PC-9 (cell line): ENCODE measurements around the gene IFI44L. TPM values are rescaled to one million over a fixed set of nuclear protein-coding genes. Genes with fewer than 3 reads are reported as not detected.

Source experiments
- BruUV-seq: library from RNA; stranded (reverse); fragments of 400-500 nt; replicated peaks from 2 replicates; lab custom pipeline; 2021; lab: Mats Ljungman, UMichigan
- CTCF ChIA-PET: fragments of 300-600 bp; sonication (Branson Sonifier 250); formaldehyde crosslinking; loops from one replicate; lab custom pipeline; 2022; ENCODE audit warnings: antibody characterized with exemption; lab: Charles Lee
- POLR2A ChIA-PET: fragments of 300-600 bp; sonication (Branson Sonifier 250); formaldehyde crosslinking; loops from one replicate; lab custom pipeline; 2022; ENCODE audit warnings: antibody characterized with exemption; ENCODE audit not compliant: unreplicated experiment; lab: Charles Lee
- DNase-seq, 2 experiments: peaks; one replicate each; pipeline versions ENCODE4 v3.0.0 to v3.0.0-alpha.2; 2015 to 2022; ENCODE audit warnings: mixed read lengths in 1 of 2
- H2AFZ ChIP-seq: fragments of 200-600 bp; sonication (generic); 2 replicates; pipeline ENCODE4 v1.8.1; 2017; ENCODE audit warnings: antibody characterized with exemption
- H3F3A ChIP-seq: fragments of 200-600 bp; sonication (generic); 2 replicates; pipeline ENCODE4 v1.8.1; 2017; ENCODE audit warnings: antibody characterized with exemption, mild to moderate bottlenecking, low read depth; ENCODE audit not compliant: insufficient read depth
- H3K27ac ChIP-seq: fragments of 200-600 bp; sonication (generic); 2 replicates; pipeline ENCODE4 v1.6.1; 2016; ENCODE audit warnings: mixed run types
- H3K27me3 ChIP-seq: fragments of 200-600 bp; sonication (generic); 2 replicates; pipeline ENCODE4 v1.6.1; 2016; ENCODE audit warnings: low read depth, mixed run types; ENCODE audit not compliant: insufficient read depth
- H3K36me3 ChIP-seq: fragments of 200-600 bp; sonication (generic); 2 replicates; pipeline ENCODE4 v1.6.1; 2016; ENCODE audit warnings: low read depth, mixed run types
- H3K4me1 ChIP-seq: fragments of 200-600 bp; sonication (generic); replicated peaks from 2 replicates; pipeline ENCODE4 v1.6.1; 2016; ENCODE audit warnings: mixed run types; ENCODE audit not compliant: insufficient read depth
- H3K4me2 ChIP-seq: fragments of 200-600 bp; sonication (generic); 2 replicates; pipeline ENCODE4 v1.6.1; 2017; ENCODE audit warnings: mixed run types
- H3K4me3 ChIP-seq: fragments of 200-600 bp; sonication (generic); 2 replicates; pipeline ENCODE4 v1.6.1; 2016; ENCODE audit warnings: mixed run types
- H3K79me2 ChIP-seq: fragments of 200-600 bp; sonication (generic); 2 replicates; pipeline ENCODE4 v1.6.1; 2017; ENCODE audit warnings: low read depth, mixed run types
- H3K9me2 ChIP-seq: fragments of 200-600 bp; sonication (generic); 2 replicates; pipeline ENCODE4 v1.8.1; 2017; ENCODE audit warnings: mild to moderate bottlenecking; ENCODE audit not compliant: insufficient read depth
- H3K9me3 ChIP-seq: fragments of 200-600 bp; sonication (generic); 2 replicates; pipeline ENCODE4 v1.8.1; 2016; ENCODE audit warnings: low read depth; ENCODE audit not compliant: insufficient read depth
- H4K20me1 ChIP-seq: fragments of 200-600 bp; sonication (generic); 2 replicates; pipeline ENCODE4 v1.8.1; 2017; ENCODE audit not compliant: insufficient read depth
- EZH2 ChIP-seq: fragments of 200-600 bp; sonication (generic); IDR thresholded peaks from 2 replicates; pipeline ENCODE4 v1.8.0; 2017; ENCODE audit warnings: antibody characterized with exemption, low read depth
- intact Hi-C: fragments of 100-400 bp; cut with micrococcal nuclease; formaldehyde crosslinking; loops from one replicate; pipeline ENCODE4 v1.10.0; 2022; ENCODE audit not compliant: unreplicated experiment
- total RNA-seq: library from RNA; stranded (reverse); gene quantifications from 2 replicates; pipeline ENCODE4 v1.2.3, GENCODE V29; 2021
- TF ChIP-seq, protein P1 (sequence below): fragments of 200-600 bp; sonication (generic); conservative IDR thresholded peaks from 2 replicates; pipeline ENCODE4 v1.6.1; 2017; ENCODE audit warnings: mixed run types, antibody characterized with exemption, mild to moderate bottlenecking, moderate library complexity

The IFI44L gene
- total RNA-seq, 1 experiment from 2014 or later = 0.70 TPM

DNA sequence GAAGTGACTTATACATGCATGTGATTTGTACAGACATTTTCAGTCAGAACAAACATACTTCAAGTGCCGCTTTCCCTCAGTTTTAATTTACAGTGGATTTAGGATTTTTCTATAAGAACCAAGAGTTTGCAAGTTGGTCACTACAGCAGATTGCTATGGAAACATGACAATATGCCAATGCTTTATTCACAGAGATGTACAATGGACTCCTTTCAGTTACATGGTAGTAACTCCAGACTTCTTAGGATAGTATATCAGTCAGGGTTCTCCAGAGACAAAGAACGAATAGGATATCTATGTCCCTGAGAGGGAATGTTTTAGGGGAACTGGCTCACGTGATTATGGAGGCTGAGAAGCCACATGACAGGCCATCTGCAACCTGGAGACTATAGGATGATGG is 56.7 kb downstream of the IFI44L start:
- H4K20me1 ChIP-seq = no peaks in the 10 kb centered on the region
- no peak overlapping the region for H3K4me2 ChIP-seq
- H3K4me3 ChIP-seq = no peak overlapping the region
- H2AFZ ChIP-seq = no peak overlapping the region
- POLR2A ChIA-PET = no interaction called here
- H3K27ac ChIP-seq = no peak overlapping the region
- BruUV-seq = no TSS peak
- TF ChIP-seq EZH2 = no peak
- TF ChIP-seq, protein P1, sequence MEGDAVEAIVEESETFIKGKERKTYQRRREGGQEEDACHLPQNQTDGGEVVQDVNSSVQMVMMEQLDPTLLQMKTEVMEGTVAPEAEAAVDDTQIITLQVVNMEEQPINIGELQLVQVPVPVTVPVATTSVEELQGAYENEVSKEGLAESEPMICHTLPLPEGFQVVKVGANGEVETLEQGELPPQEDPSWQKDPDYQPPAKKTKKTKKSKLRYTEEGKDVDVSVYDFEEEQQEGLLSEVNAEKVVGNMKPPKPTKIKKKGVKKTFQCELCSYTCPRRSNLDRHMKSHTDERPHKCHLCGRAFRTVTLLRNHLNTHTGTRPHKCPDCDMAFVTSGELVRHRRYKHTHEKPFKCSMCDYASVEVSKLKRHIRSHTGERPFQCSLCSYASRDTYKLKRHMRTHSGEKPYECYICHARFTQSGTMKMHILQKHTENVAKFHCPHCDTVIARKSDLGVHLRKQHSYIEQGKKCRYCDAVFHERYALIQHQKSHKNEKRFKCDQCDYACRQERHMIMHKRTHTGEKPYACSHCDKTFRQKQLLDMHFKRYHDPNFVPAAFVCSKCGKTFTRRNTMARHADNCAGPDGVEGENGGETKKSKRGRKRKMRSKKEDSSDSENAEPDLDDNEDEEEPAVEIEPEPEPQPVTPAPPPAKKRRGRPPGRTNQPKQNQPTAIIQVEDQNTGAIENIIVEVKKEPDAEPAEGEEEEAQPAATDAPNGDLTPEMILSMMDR = no peak
- no peaks in the 10 kb centered on the region for H3K4me1 ChIP-seq
- H3K79me2 ChIP-seq = no peaks in the 10 kb centered on the region
- H3K36me3 ChIP-seq = no peaks in the 10 kb centered on the region
- no peaks in the 10 kb centered on the region for H3F3A ChIP-seq
- CTCF ChIA-PET = no interaction called here
- intact Hi-C loops = loop anchor here (1.0 to 2.0 kb wide), 3 partner anchors 60 to 546 kb away; no protein-coding TSS in a partner anchor
- no peaks in the 10 kb centered on the region for H3K9me2 ChIP-seq
- no peaks in the 10 kb centered on the region for H3K9me3 ChIP-seq
- H3K27me3 ChIP-seq = no peaks in the 10 kb centered on the region
- DNase-seq = no peak

DNA sequence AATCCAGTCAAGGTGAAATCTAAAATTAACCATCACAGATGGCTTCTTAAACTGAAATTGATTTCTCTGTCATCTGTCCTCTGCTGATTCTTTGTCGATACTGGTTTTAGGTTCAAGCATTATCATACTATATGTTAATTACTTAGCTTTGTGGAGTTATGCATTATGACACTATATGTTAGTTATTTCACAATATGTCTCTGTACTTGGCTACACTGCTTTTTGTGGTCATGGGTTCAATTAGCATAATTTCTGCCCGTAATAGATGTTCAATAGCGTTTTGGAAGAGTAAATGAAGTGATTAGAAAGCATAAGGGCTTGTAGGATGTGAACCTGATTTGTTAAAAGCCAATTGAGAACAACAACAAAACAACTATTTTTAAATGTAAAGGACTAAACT is 57.5 kb downstream of the IFI44L start:
- intact Hi-C loops = loop anchor here (2.0 kb wide), 1 partner anchor 547 kb away; no protein-coding TSS in a partner anchor
- H3K27me3 ChIP-seq = no peaks in the 10 kb centered on the region
- no peaks in the 10 kb centered on the region for H3F3A ChIP-seq
- no peaks in the 10 kb centered on the region for H3K36me3 ChIP-seq
- BruUV-seq = no TSS peak
- no peak for DNase-seq
- H3K4me1 ChIP-seq = no peaks in the 10 kb centered on the region
- H3K4me2 ChIP-seq = no peak overlapping the region
- no peak overlapping the region for H3K4me3 ChIP-seq
- H3K27ac ChIP-seq = no peak overlapping the region
- ChIA-PET CTCF (no interaction called here), POLR2A (no interaction called here)
- H3K79me2 ChIP-seq = no peaks in the 10 kb centered on the region
- no peak overlapping the region for H2AFZ ChIP-seq
- H4K20me1 ChIP-seq = no peaks in the 10 kb centered on the region
- H3K9me3 ChIP-seq = no peaks in the 10 kb centered on the region
- no peaks in the 10 kb centered on the region for H3K9me2 ChIP-seq
- no peak for TF ChIP-seq EZH2
- TF ChIP-seq, protein P1 = no peak

DNA sequence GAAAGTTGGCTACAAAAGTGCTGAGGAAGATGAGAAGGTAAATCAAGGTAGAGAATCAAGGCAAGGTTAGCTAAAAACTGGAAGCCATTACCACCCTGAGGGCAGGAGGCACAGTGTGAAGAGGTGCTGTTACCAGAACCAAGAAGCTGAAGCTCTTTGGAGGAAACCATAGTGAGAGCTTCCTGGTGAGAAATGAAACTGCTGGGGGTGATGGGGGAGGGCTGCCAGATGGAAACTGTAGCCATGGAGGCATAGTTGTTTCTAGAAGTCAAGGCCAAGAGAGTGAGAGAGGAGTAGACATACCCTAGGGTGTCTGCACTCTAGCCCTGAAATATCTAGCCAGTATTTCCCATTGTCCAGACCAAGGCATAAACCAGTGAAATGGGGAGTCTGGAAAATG is 58.1 kb downstream of the IFI44L start:
- no peak overlapping the region for H2AFZ ChIP-seq
- H3K79me2 ChIP-seq = no peaks in the 10 kb centered on the region
- intact Hi-C loops = no loop called here
- no peak overlapping the region for H3K4me2 ChIP-seq
- H3F3A ChIP-seq = no peaks in the 10 kb centered on the region
- no peaks in the 10 kb centered on the region for H3K9me3 ChIP-seq
- no peaks in the 10 kb centered on the region for H3K27me3 ChIP-seq
- CTCF ChIA-PET = no interaction called here
- no peaks in the 10 kb centered on the region for H3K9me2 ChIP-seq
- 0 out of 2 replicates have a peak, but pooled peaks cover 3% of the 10 kb centered on the region for H3K4me1 ChIP-seq
- no peaks in the 10 kb centered on the region for H4K20me1 ChIP-seq
- H3K4me3 ChIP-seq = no peak overlapping the region
- TF ChIP-seq, protein P1 = no peak
- no peak for TF ChIP-seq EZH2
- POLR2A ChIA-PET = no interaction called here
- no peak overlapping the region for H3K27ac ChIP-seq
- DNase-seq = no peak
- BruUV-seq = no TSS peak
- no peaks in the 10 kb centered on the region for H3K36me3 ChIP-seq
